ENCODE data around the gene AVEN.

DNA sequence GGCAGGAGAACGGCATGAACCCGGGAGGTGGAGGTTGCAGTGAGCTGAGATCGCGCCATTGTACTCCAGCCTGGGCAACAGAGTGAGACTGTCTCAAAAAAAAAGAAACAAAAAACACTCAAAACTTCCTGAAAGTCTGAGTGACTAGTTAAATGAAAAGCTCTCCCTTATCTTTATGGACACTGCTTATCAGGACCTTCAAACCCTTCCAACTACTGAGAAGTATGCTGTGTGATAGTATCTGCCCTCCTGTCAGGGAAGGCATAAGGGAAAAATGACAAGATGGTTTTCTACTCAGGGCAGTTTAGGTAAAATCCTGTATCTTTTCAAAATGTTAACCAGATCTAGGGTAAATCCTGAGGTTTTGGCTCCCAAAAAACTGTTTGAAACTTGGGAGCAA is 40.9 kb upstream of the AVEN start:
- TF ChIP-seq, protein P1, sequence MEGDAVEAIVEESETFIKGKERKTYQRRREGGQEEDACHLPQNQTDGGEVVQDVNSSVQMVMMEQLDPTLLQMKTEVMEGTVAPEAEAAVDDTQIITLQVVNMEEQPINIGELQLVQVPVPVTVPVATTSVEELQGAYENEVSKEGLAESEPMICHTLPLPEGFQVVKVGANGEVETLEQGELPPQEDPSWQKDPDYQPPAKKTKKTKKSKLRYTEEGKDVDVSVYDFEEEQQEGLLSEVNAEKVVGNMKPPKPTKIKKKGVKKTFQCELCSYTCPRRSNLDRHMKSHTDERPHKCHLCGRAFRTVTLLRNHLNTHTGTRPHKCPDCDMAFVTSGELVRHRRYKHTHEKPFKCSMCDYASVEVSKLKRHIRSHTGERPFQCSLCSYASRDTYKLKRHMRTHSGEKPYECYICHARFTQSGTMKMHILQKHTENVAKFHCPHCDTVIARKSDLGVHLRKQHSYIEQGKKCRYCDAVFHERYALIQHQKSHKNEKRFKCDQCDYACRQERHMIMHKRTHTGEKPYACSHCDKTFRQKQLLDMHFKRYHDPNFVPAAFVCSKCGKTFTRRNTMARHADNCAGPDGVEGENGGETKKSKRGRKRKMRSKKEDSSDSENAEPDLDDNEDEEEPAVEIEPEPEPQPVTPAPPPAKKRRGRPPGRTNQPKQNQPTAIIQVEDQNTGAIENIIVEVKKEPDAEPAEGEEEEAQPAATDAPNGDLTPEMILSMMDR (IDR thresholded peaks at IDR 0.05) = no peak
- TF ChIP-seq POLR2A (IDR thresholded peaks at IDR 0.05) = no peak

Data from heart left ventricle (tissue), 13 donors.